ENCODE measurements around the gene NKAIN2.

Gene NKAIN2

GRCh38 chr6:124487623-124488431 is 684.2 kb downstream of the NKAIN2 start (continued):
- TF ChIP-seq PRDM10 (tag by site-specific recombination; IDR thresholded peaks at IDR 0.05) (peak; percentile 48), PRDM1 (tag by site-specific recombination; IDR thresholded peaks at IDR 0.05) (peak; percentile 49; the same call in 1 of the 2 replicates), INSM2 (tag by site-specific recombination; IDR thresholded peaks at IDR 0.05) (peak; percentile 97), REPIN1 (tag by site-specific recombination; IDR thresholded peaks at IDR 0.05; ENCODE audit: low read depth) (no peak), KLF16 (tag by site-specific recombination; IDR thresholded peaks at IDR 0.05) (0 out of 2 replicates have a peak, but pooled peaks have one; percentile 48), ZNF530 (tag by site-specific recombination; IDR thresholded peaks at IDR 0.05; ENCODE audit: low read depth) (no peak), BCL11A (tag by site-specific recombination; IDR thresholded peaks at IDR 0.05; ENCODE audit: low read depth) (peak; percentile 97), ZNF580 (tag by site-specific recombination; IDR thresholded peaks at IDR 0.05) (peak; percentile 57; the same call in 1 of the 2 replicates), ZNF16 (tag by site-specific recombination; IDR thresholded peaks at IDR 0.05; ENCODE audit: low read depth) (no peak), WT1 (tag by site-specific recombination; IDR thresholded peaks at IDR 0.05) (peak; percentile 93), AEBP2 (tag by site-specific recombination; IDR thresholded peaks at IDR 0.05; ENCODE audit: borderline replicate concordance) (peak; percentile 44), ZEB2 (tag by site-specific recombination; IDR thresholded peaks at IDR 0.05) (peak; percentile 96), CTCF (tag by site-specific recombination; IDR thresholded peaks at IDR 0.05) (no peak), ZNF18 (tag by site-specific recombination; IDR thresholded peaks at IDR 0.05) (peak; percentile 42; the same call in 1 of the 2 replicates), ZNF266 (tag by site-specific recombination; IDR thresholded peaks at IDR 0.05; ENCODE audit: low read depth) (no peak), ZBTB7A (tag by site-specific recombination; IDR thresholded peaks at IDR 0.05; ENCODE audit: low read depth) (no peak), ZNF792 (tag by site-specific recombination; IDR thresholded peaks at IDR 0.05) (no peak), HIC1 (tag by site-specific recombination; IDR thresholded peaks at IDR 0.05) (peak; percentile 79), PRDM6 (tag by site-specific recombination; IDR thresholded peaks at IDR 0.05) (peak; percentile 98), ZIC2 (tag by site-specific recombination; IDR thresholded peaks at IDR 0.05) (no peak), SCRT2 (tag by site-specific recombination; IDR thresholded peaks at IDR 0.05) (peak; percentile 73)
